GM23338 (cell line): Measurements from ENCODE around the gene C22orf15. TPM values are rescaled to one million over a fixed set of nuclear protein-coding genes. Genes with fewer than 3 reads are reported as not detected.

Experiments used
- ATAC-seq: fragments of 200-7000 bp; cut with Tn5 transposase; 3 replicates; pipeline ENCODE4 v1.9.1; 2020
- DNase-seq: peaks from one replicate; pipeline ENCODE4 v3.0.0-alpha.2; 2015; ENCODE audit warnings: low spot score
- H2AFZ ChIP-seq: fragments of 200-600 bp; sonication (generic); 2 replicates; pipeline ENCODE4 v1.8.0; 2016; ENCODE audit warnings: antibody characterized with exemption, mild to moderate bottlenecking, moderate library complexity
- H3F3A ChIP-seq: fragments of 200-600 bp; sonication (generic); replicated peaks from 2 replicates; pipeline ENCODE4 v1.8.0; 2017; ENCODE audit warnings: antibody characterized with exemption, mixed run types, low read depth
- H3K27ac ChIP-seq: fragments of 200-600 bp; sonication (generic); 2 replicates; pipeline ENCODE4 v1.6.1; 2016; ENCODE audit warnings: low read depth
- H3K27me3 ChIP-seq: fragments of 200-600 bp; sonication (generic); 2 replicates; pipeline ENCODE4 v1.8.0; 2016; ENCODE audit warnings: mild to moderate bottlenecking, mixed run types, moderate library complexity; ENCODE audit not compliant: insufficient read depth
- H3K36me3 ChIP-seq: fragments of 200-600 bp; sonication (generic); 2 replicates; pipeline ENCODE4 v1.8.0; 2016; ENCODE audit warnings: mild to moderate bottlenecking; ENCODE audit not compliant: insufficient read depth
- H3K4me1 ChIP-seq: fragments of 200-600 bp; sonication (generic); 2 replicates; pipeline ENCODE4 v1.8.0; 2016; ENCODE audit warnings: mild to moderate bottlenecking, moderate library complexity; ENCODE audit not compliant: insufficient read depth
- H3K4me2 ChIP-seq: fragments of 200-600 bp; sonication (generic); 2 replicates; pipeline ENCODE4 v1.7.1; 2017; ENCODE audit warnings: mixed run types
- H3K4me3 ChIP-seq: fragments of 200-600 bp; sonication (generic); 2 replicates; pipeline ENCODE4 v1.6.1; 2016; ENCODE audit warnings: mixed run types
- H3K79me2 ChIP-seq: fragments of 200-600 bp; sonication (generic); replicated peaks from 2 replicates; pipeline ENCODE4 v1.8.0; 2017; ENCODE audit warnings: mild to moderate bottlenecking; ENCODE audit not compliant: insufficient read depth
- H3K9me2 ChIP-seq: fragments of 200-600 bp; sonication (generic); 2 replicates; pipeline ENCODE4 v1.8.0; 2017; ENCODE audit not compliant: insufficient read depth
- H4K20me1 ChIP-seq: fragments of 200-600 bp; sonication (generic); replicated peaks from 2 replicates; pipeline ENCODE4 v1.8.0; 2017; ENCODE audit warnings: mild to moderate bottlenecking; ENCODE audit not compliant: insufficient read depth
- H3K27ac Mint-ChIP-seq: 2 replicates; pipeline ENCODE4 v1.8.0; 2020; ENCODE audit warnings: inconsistent platforms, mild to moderate bottlenecking, moderate library complexity, mixed read lengths
- H3K27me3 Mint-ChIP-seq: 3 replicates; pipeline ENCODE4 v1.8.0; 2022; ENCODE audit warnings: low read depth, mild to moderate bottlenecking, moderate library complexity, mixed read lengths, inconsistent platforms; ENCODE audit not compliant: insufficient read depth, poor library complexity
- H3K36me3 Mint-ChIP-seq: 3 replicates; pipeline ENCODE4 v1.8.0; 2021; ENCODE audit warnings: low read depth, mild to moderate bottlenecking, inconsistent platforms, moderate library complexity, mixed read lengths
- H3K4me1 Mint-ChIP-seq: 3 replicates; pipeline ENCODE4 v1.8.0; 2020; ENCODE audit warnings: mild to moderate bottlenecking, inconsistent platforms, mixed read lengths
- H3K4me3 Mint-ChIP-seq: 3 replicates; pipeline ENCODE4 v1.8.0; 2021; ENCODE audit warnings: moderate library complexity, mild to moderate bottlenecking, inconsistent platforms, mixed read lengths
- H3K9me3 Mint-ChIP-seq: 3 replicates; pipeline ENCODE4 v1.8.0; 2020; ENCODE audit warnings: moderate library complexity, mild to moderate bottlenecking, inconsistent platforms, mixed read lengths
- CREB1 ChIP-seq: fragments of 250-450 bp; sonication (Bioruptor Pico); IDR thresholded peaks from 2 replicates; pipeline ENCODE4 v1.5.0; 2020; ENCODE audit warnings: low read depth, mild to moderate bottlenecking, moderate library complexity
- EZH2 ChIP-seq: fragments of 200-600 bp; sonication (generic); IDR thresholded peaks from one replicate; pipeline ENCODE4 v1.8.0; 2017; ENCODE audit warnings: antibody characterized with exemption, mild to moderate bottlenecking, low read depth; ENCODE audit not compliant: unreplicated experiment
- EZH2phosphoT487 ChIP-seq: fragments of 200-600 bp; sonication (generic); IDR thresholded peaks from one replicate; pipeline ENCODE4 v1.8.1; 2018; ENCODE audit warnings: antibody characterized with exemption; ENCODE audit not compliant: unreplicated experiment
- JUNB ChIP-seq: IDR thresholded peaks from one replicate; pipeline ENCODE4 v1.6.1; 2016; ENCODE audit warnings: antibody characterized with exemption; ENCODE audit not compliant: unreplicated experiment
- NANOG ChIP-seq: IDR thresholded peaks from 2 replicates; pipeline ENCODE4 v1.6.1; 2016; ENCODE audit warnings: antibody characterized with exemption, borderline replicate concordance
- POLR2AphosphoS5 ChIP-seq: IDR thresholded peaks from 2 replicates; pipeline ENCODE4 v1.6.1; 2016; ENCODE audit warnings: antibody characterized with exemption, low read depth
- STAT1 ChIP-seq: IDR thresholded peaks from one replicate; pipeline ENCODE4 v1.6.1; 2016; ENCODE audit warnings: antibody characterized with exemption; ENCODE audit not compliant: unreplicated experiment
- ZNF114 ChIP-seq: fragments of 250-450 bp; sonication (Bioruptor Pico); IDR thresholded peaks from 2 replicates; pipeline ENCODE4 v1.5.0; 2020; ENCODE audit warnings: mild to moderate bottlenecking, moderate library complexity
- polyA plus RNA-seq: library from polyadenylated mRNA; unstranded; fragments of >200 nt; fragmentation: Nextera tagmentation; extraction: Ambion mirVana; gene quantifications from 2 replicates; pipeline ENCODE4 v1.2.1, GENCODE V29; 2016
- total RNA-seq: library from RNA; depleted of rRNA; stranded (reverse); fragments of >200 nt; shearing (Covaris generic); gene quantifications from 2 replicates; pipeline ENCODE4 v1.2.3, GENCODE V29; 2014
- TF ChIP-seq, protein P1 (sequence below): fragments of 250-450 bp; sonication (Bioruptor Pico); IDR thresholded peaks from 2 replicates; pipeline ENCODE4 v1.5.0; 2020; ENCODE audit warnings: mild to moderate bottlenecking, moderate library complexity
- TF ChIP-seq, protein P2 (sequence below), 2 experiments: fragments of 200-600 bp in 1 of 2; sonication (generic) in 1 of 2; conservative IDR thresholded peaks; 2 replicates each; pipeline versions ENCODE4 v1.5.1 to v1.6.1; 2016 to 2017; ENCODE audit warnings: antibody characterized with exemption in 2 of 2, low read depth in 2 of 2, mild to moderate bottlenecking in 2 of 2, moderate library complexity in 1 of 2
- TF ChIP-seq, protein P3 (sequence below): IDR thresholded peaks from one replicate; pipeline ENCODE4 v1.6.1; 2018; ENCODE audit warnings: antibody characterized with exemption; ENCODE audit not compliant: unreplicated experiment

C22orf15 gene
- total and polyA plus RNA-seq, 2 experiments from 2014 or later = 3.6 to 9.3 TPM

DNA sequence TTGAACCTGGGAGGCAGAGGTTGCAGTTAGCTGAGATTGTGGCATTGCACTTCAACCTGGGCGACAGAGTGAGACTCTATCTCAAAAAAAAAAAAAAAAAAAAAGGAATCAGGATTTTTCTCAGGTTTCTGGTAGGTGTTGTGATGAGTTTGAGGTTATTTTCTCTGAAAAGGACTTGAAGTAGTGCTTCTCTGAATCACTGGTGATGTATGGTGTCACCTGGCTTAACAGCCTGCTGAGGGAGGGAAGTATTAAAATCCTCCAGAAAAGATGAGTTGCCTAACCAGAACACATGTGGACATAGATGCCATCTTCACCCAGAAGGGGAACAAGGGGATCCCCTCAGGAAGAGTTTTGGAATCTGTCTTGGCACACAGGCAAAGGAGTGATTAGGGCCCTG lies 44.0 kb downstream of the C22orf15 start:
- peaks cover 3% of the 10 kb centered on the region; the same call in 1 of the 3 replicates for H3K4me1 Mint-ChIP-seq
- ATAC-seq (no peak), DNase-seq (no peak)
- Histone ChIP-seq H3K4me2 (no peak overlapping the region), H2AFZ (no peak overlapping the region), H3K79me2 (no peaks in the 10 kb centered on the region), H3K9me2 (no peaks in the 10 kb centered on the region), H3K27ac (no peak overlapping the region), H4K20me1 (peaks cover 5% of the 10 kb centered on the region; the same call in 1 of the 2 replicates), H3F3A (no peaks in the 10 kb centered on the region; the same call in 1 of the 2 replicates), H3K4me3 (no peak overlapping the region), H3K36me3 (peaks cover 29% of the 10 kb centered on the region), H3K27me3 (no peaks in the 10 kb centered on the region), H3K4me1 (no peaks in the 10 kb centered on the region)
- no peaks in the 10 kb centered on the region for H3K9me3 Mint-ChIP-seq
- H3K36me3 Mint-ChIP-seq = peaks cover 84% of the 10 kb centered on the region
- no peaks in the 10 kb centered on the region for H3K27me3 Mint-ChIP-seq
- H3K27ac Mint-ChIP-seq = no peak overlapping the region
- H3K4me3 Mint-ChIP-seq = no peak overlapping the region
- no peak for TF ChIP-seq POLR2AphosphoS5
- no peak for TF ChIP-seq NANOG
- no peak for TF ChIP-seq JUNB

DNA sequence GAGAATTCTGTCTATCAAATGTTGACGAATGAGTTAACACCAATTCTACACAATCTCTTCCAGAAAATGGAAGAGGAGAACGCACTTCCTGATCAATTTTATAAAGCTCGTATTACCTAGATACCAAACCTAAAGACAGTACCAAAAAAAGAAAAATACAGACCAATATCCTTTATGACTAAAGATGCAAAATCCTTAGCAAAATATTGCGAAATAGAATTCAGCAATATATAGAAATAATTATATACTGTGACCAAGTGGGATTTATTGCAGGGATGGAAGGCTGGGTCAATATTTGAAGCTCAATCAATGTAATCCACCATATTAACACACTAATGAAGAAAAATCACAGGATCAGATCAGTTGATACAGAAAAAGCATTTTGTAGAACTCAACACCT lies 49.6 kb downstream of the C22orf15 start:
- no peak overlapping the region for H3K4me3 ChIP-seq
- Mint-ChIP-seq H3K4me3 (no peak overlapping the region), H3K27me3 (peaks cover 2% of the 10 kb centered on the region), H3K27ac (no peak overlapping the region), H3K4me1 (no peaks in the 10 kb centered on the region), H3K36me3 (peaks cover 78% of the 10 kb centered on the region), H3K9me3 (no peaks in the 10 kb centered on the region)
- 0 out of 2 replicates have a peak, but pooled peaks cover 4% of the 10 kb centered on the region for H3K9me2 ChIP-seq
- no peaks in the 10 kb centered on the region for H3K4me1 ChIP-seq
- no peaks in the 10 kb centered on the region for H3F3A ChIP-seq
- no peak for DNase-seq
- H3K79me2 ChIP-seq = no peaks in the 10 kb centered on the region
- no peak for ATAC-seq
- peaks cover 3% of the 10 kb centered on the region; the same call in 1 of the 2 replicates for H4K20me1 ChIP-seq
- no peaks in the 10 kb centered on the region for H3K27me3 ChIP-seq
- H3K36me3 ChIP-seq = peaks cover 15% of the 10 kb centered on the region; the same call in 1 of the 2 replicates
- no peak overlapping the region for H2AFZ ChIP-seq
- no peak overlapping the region for H3K27ac ChIP-seq
- no peak overlapping the region for H3K4me2 ChIP-seq
- TF ChIP-seq, protein P1, sequence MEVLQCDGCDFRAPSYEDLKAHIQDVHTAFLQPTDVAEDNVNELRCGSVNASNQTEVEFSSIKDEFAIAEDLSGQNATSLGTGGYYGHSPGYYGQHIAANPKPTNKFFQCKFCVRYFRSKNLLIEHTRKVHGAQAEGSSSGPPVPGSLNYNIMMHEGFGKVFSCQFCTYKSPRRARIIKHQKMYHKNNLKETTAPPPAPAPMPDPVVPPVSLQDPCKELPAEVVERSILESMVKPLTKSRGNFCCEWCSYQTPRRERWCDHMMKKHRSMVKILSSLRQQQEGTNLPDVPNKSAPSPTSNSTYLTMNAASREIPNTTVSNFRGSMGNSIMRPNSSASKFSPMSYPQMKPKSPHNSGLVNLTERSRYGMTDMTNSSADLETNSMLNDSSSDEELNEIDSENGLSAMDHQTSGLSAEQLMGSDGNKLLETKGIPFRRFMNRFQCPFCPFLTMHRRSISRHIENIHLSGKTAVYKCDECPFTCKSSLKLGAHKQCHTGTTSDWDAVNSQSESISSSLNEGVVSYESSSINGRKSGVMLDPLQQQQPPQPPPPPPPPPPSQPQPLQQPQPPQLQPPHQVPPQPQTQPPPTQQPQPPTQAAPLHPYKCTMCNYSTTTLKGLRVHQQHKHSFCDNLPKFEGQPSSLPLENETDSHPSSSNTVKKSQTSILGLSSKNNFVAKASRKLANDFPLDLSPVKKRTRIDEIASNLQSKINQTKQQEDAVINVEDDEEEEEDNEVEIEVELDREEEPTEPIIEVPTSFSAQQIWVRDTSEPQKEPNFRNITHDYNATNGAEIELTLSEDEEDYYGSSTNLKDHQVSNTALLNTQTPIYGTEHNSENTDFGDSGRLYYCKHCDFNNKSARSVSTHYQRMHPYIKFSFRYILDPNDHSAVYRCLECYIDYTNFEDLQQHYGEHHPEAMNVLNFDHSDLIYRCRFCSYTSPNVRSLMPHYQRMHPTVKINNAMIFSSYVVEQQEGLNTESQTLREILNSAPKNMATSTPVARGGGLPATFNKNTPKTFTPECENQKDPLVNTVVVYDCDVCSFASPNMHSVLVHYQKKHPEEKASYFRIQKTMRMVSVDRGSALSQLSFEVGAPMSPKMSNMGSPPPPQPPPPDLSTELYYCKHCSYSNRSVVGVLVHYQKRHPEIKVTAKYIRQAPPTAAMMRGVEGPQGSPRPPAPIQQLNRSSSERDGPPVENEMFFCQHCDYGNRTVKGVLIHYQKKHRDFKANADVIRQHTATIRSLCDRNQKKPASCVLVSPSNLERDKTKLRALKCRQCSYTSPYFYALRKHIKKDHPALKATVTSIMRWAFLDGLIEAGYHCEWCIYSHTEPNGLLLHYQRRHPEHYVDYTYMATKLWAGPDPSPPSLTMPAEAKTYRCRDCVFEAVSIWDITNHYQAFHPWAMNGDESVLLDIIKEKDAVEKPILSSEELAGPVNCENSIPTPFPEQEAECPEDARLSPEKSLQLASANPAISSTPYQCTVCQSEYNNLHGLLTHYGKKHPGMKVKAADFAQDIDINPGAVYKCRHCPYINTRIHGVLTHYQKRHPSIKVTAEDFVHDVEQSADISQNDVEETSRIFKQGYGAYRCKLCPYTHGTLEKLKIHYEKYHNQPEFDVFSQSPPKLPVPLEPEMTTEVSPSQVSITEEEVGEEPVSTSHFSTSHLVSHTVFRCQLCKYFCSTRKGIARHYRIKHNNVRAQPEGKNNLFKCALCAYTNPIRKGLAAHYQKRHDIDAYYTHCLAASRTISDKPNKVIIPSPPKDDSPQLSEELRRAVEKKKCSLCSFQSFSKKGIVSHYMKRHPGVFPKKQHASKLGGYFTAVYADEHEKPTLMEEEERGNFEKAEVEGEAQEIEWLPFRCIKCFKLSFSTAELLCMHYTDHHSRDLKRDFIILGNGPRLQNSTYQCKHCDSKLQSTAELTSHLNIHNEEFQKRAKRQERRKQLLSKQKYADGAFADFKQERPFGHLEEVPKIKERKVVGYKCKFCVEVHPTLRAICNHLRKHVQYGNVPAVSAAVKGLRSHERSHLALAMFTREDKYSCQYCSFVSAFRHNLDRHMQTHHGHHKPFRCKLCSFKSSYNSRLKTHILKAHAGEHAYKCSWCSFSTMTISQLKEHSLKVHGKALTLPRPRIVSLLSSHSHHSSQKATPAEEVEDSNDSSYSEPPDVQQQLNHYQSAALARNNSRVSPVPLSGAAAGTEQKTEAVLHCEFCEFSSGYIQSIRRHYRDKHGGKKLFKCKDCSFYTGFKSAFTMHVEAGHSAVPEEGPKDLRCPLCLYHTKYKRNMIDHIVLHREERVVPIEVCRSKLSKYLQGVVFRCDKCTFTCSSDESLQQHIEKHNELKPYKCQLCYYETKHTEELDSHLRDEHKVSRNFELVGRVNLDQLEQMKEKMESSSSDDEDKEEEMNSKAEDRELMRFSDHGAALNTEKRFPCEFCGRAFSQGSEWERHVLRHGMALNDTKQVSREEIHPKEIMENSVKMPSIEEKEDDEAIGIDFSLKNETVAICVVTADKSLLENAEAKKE (CRISPR knock-in tag) = no peak
- TF ChIP-seq, protein P2, sequence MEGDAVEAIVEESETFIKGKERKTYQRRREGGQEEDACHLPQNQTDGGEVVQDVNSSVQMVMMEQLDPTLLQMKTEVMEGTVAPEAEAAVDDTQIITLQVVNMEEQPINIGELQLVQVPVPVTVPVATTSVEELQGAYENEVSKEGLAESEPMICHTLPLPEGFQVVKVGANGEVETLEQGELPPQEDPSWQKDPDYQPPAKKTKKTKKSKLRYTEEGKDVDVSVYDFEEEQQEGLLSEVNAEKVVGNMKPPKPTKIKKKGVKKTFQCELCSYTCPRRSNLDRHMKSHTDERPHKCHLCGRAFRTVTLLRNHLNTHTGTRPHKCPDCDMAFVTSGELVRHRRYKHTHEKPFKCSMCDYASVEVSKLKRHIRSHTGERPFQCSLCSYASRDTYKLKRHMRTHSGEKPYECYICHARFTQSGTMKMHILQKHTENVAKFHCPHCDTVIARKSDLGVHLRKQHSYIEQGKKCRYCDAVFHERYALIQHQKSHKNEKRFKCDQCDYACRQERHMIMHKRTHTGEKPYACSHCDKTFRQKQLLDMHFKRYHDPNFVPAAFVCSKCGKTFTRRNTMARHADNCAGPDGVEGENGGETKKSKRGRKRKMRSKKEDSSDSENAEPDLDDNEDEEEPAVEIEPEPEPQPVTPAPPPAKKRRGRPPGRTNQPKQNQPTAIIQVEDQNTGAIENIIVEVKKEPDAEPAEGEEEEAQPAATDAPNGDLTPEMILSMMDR (conservative IDR thresholded peaks at IDR 0.05; ENCODE audit: low read depth in 2 of 2) = no peak
- TF ChIP-seq EZH2 (no peak), CREB1 (CRISPR knock-in tag) (no peak), STAT1 (no peak), JUNB (no peak), ZNF114 (CRISPR knock-in tag) (no peak), NANOG (no peak), EZH2phosphoT487 (no peak)
- TF ChIP-seq, protein P3, sequence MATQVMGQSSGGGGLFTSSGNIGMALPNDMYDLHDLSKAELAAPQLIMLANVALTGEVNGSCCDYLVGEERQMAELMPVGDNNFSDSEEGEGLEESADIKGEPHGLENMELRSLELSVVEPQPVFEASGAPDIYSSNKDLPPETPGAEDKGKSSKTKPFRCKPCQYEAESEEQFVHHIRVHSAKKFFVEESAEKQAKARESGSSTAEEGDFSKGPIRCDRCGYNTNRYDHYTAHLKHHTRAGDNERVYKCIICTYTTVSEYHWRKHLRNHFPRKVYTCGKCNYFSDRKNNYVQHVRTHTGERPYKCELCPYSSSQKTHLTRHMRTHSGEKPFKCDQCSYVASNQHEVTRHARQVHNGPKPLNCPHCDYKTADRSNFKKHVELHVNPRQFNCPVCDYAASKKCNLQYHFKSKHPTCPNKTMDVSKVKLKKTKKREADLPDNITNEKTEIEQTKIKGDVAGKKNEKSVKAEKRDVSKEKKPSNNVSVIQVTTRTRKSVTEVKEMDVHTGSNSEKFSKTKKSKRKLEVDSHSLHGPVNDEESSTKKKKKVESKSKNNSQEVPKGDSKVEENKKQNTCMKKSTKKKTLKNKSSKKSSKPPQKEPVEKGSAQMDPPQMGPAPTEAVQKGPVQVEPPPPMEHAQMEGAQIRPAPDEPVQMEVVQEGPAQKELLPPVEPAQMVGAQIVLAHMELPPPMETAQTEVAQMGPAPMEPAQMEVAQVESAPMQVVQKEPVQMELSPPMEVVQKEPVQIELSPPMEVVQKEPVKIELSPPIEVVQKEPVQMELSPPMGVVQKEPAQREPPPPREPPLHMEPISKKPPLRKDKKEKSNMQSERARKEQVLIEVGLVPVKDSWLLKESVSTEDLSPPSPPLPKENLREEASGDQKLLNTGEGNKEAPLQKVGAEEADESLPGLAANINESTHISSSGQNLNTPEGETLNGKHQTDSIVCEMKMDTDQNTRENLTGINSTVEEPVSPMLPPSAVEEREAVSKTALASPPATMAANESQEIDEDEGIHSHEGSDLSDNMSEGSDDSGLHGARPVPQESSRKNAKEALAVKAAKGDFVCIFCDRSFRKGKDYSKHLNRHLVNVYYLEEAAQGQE = no peak
